AG04450 (cell line): Measurements from ENCODE around the gene PRLH. TPM values are rescaled to one million over a fixed set of nuclear protein-coding genes. Genes with fewer than 3 reads are reported as not detected.
A peak's percentile ranks its signal among the peaks of the same experiment; 100 is the strongest.

ENCODE experiments used
- CTCF ChIA-PET: fragments of 300-600, 350-600 bp; formaldehyde crosslinking; extraction: SDS; loops from one replicate; lab custom pipeline; 2022; ENCODE audit warnings: antibody characterized with exemption, inconsistent platforms; lab: Charles Lee
- POLR2A ChIA-PET: fragments of 350-600 bp; formaldehyde crosslinking; extraction: SDS; loops from one replicate; lab custom pipeline; 2021; ENCODE audit warnings: antibody characterized with exemption, inconsistent platforms; lab: Yijun Ruan, JAX
- DNase-seq: peaks from one replicate; pipeline ENCODE4 v3.0.0-alpha.2; 2011; ENCODE audit warnings: low read depth, low spot score
- H3K27ac ChIP-seq: one replicate; pipeline ENCODE4 v1.5.1; 2012; ENCODE audit warnings: low read depth, low read length, control low read depth
- H3K27me3 ChIP-seq: one replicate; pipeline ENCODE4 v1.6.0; 2012; ENCODE audit warnings: low read length; ENCODE audit not compliant: control insufficient read depth, insufficient read depth
- H3K4me3 ChIP-seq: 2 replicates; pipeline ENCODE4 v1.5.1; 2011; ENCODE audit warnings: mild to moderate bottlenecking, low read depth, low read length, control low read depth
- H3K9me3 ChIP-seq: 2 replicates; pipeline ENCODE4 v1.5.1; 2012; ENCODE audit warnings: low read length; ENCODE audit not compliant: control insufficient read depth, insufficient read depth
- CTCF ChIP-seq: IDR thresholded peaks from 2 replicates; pipeline ENCODE4 v1.5.1; 2011; ENCODE audit warnings: low read depth, low read length, control low read depth, inconsistent platforms
- polyA plus RNA-seq: library from polyadenylated mRNA; depleted of rRNA; stranded (reverse); fragments of >200 nt; gene quantifications from 2 replicates; pipeline ENCODE4 v1.2.3, GENCODE V29; 2011

PRLH gene
- polyA plus RNA-seq, 1 experiment = not detected

- TF ChIP-seq CTCF = no peak
- Histone ChIP-seq H3K4me3 (no peak overlapping the region), H3K27ac (no peak overlapping the region), H3K27me3 (no peaks in the 10 kb centered on the region), H3K9me3 (peaks cover 8% of the 10 kb centered on the region)
- ChIA-PET POLR2A (no interaction called here), CTCF (interaction anchor here (1.3 to 3.5 kb wide), 3 partner anchors 26 to 118 kb away, joined by 3 to 10 read pairs (median 6); no protein-coding TSS in a partner anchor)
- no peak for DNase-seq
These were observed 27.5 kb upstream of the PRLH start for GRCh38 chr2:237538901-237539300.

GRCh38 chr2:237539681-237540080, 26.7 kb upstream of the PRLH start:
- TF ChIP-seq CTCF = no peak
- ChIA-PET CTCF (interaction anchor here (1.2 to 3.7 kb wide), 3 partner anchors 25 to 32 kb away, joined by 4 to 20 read pairs (median 10); no protein-coding TSS in a partner anchor), POLR2A (interaction anchor here (0.6 kb wide), 1 partner anchor 29 kb away, joined by 3 read pairs; no protein-coding TSS in a partner anchor)
- Histone ChIP-seq H3K9me3 (peaks cover 8% of the 10 kb centered on the region), H3K27ac (no peak overlapping the region), H3K27me3 (no peaks in the 10 kb centered on the region), H3K4me3 (no peak overlapping the region)
- no peak for DNase-seq

DNA sequence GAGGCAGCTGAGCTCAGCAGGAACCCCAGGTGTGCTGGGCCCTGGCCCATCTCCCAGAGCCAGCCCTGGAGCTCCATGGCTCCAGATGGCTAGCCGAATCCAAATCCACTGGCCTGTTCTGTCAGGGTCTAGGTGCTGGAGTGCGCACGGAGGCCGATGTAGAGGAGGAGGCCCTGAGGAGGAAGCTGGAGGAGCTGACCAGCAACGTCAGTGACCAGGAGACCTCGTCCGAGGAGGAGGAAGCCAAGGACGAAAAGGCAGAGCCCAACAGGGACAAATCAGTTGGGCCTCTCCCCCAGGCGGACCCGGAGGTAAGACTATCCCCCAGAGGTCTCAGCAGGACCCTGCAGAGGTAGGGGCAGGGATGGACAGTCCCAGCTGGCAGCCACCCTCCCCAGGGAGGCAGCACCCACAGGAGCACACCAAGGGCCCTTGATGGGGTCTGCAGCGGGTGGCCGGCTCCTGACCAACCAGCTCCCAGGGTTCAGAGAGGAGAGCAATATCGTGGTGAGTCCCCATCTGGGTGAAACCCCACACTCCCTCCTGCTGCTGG, 26.1 kb upstream of the PRLH start:
- DNase-seq = no peak
- no peak for TF ChIP-seq CTCF
- CTCF ChIA-PET = interaction anchor here (1.2 to 3.7 kb wide), 3 partner anchors 26 to 32 kb away, joined by 4 to 20 read pairs (median 10); no protein-coding TSS in a partner anchor
- POLR2A ChIA-PET = interaction anchor here (0.6 kb wide), 1 partner anchor 30 kb away, joined by 3 read pairs; no protein-coding TSS in a partner anchor
- H3K9me3 ChIP-seq = peaks cover 8% of the 10 kb centered on the region
- H3K27me3 ChIP-seq = no peaks in the 10 kb centered on the region
- H3K27ac ChIP-seq = no peak overlapping the region
- H3K4me3 ChIP-seq = no peak overlapping the region

GRCh38 chr2:237540823-237541222, 25.6 kb upstream of the PRLH start:
- ChIA-PET CTCF (interaction anchor here (3.5 to 3.7 kb wide), 2 partner anchors 28 to 31 kb away, joined by 10 to 20 read pairs; no protein-coding TSS in a partner anchor), POLR2A (no interaction called here)
- no peak overlapping the region for H3K27ac ChIP-seq
- H3K4me3 ChIP-seq = no peak overlapping the region
- no peaks in the 10 kb centered on the region for H3K27me3 ChIP-seq
- DNase-seq = peak; percentile 18
- peaks cover 8% of the 10 kb centered on the region for H3K9me3 ChIP-seq
- TF ChIP-seq CTCF = no peak

- ChIA-PET CTCF (interaction anchor here (0.5 to 3.7 kb wide), 3 partner anchors 28 to 205 kb away, joined by 4 to 20 read pairs (median 7); no protein-coding TSS in a partner anchor), POLR2A (interaction anchor here (0.6 kb wide), 1 partner anchor 9 kb away, joined by 3 read pairs; no protein-coding TSS in a partner anchor)
- Histone ChIP-seq H3K27me3 (no peaks in the 10 kb centered on the region), H3K9me3 (peaks cover 8% of the 10 kb centered on the region), H3K27ac (no peak overlapping the region), H3K4me3 (no peak overlapping the region)
- no peak for TF ChIP-seq CTCF
- DNase-seq = no peak
These were observed 25.1 kb upstream of the PRLH start for GRCh38 chr2:237541243-237541642.
